Measurements from ENCODE around the gene TSPAN12. TPM values are rescaled to one million over a fixed set of nuclear protein-coding genes. Genes with fewer than 3 reads are reported as not detected.
A peak's percentile ranks its signal among the peaks of the same experiment; 100 is the strongest.

TSPAN12 gene
- polyA plus RNA-seq, 1 donor (not counting 4 experiments of a cell fraction or from before 2014, with no cell fraction given), result 0.47 TPM

GRCh38 chr7:120792861-120793130 is 65.1 kb downstream of the TSPAN12 start:
- H3K79me2 ChIP-seq (ENCODE audit: control insufficient read depth, insufficient read depth, low read length), result no peaks in the 10 kb centered on the region
- H3K4me3 ChIP-seq (ENCODE audit: control insufficient read depth in 2 of 3, extremely low read depth in 1 of 3, insufficient read depth in 2 of 3, low read depth in 1 of 3, low read length in 3 of 3), result no peak overlapping the region
- no peaks in the 10 kb centered on the region for H4K20me1 ChIP-seq (ENCODE audit: control insufficient read depth, extremely low read depth, insufficient read depth, low read length)
- no peaks in the 10 kb centered on the region for H3K36me3 ChIP-seq (ENCODE audit: control insufficient read depth in 2 of 2, extremely low read depth in 1 of 2, insufficient read depth in 2 of 2, low read length in 2 of 2)
- dilution Hi-C loops (cut with MboI; ENCODE audit: extremely low pct_ligation_motif_present, low sequenced_read_pairs), result no loop called here
- no peak overlapping the region for H2AFZ ChIP-seq (ENCODE audit: control insufficient read depth, low read length)
- no peak for TF ChIP-seq EZH2 (IDR thresholded peaks at IDR 0.05; ENCODE audit: low read length)
- no peak for TF ChIP-seq CTCF (optimal IDR thresholded peaks at IDR 0.05 in 1 of 3, IDR thresholded peaks at IDR 0.05 in 1 of 3, conservative IDR thresholded peaks at IDR 0.05 in 1 of 3; ENCODE audit: extremely low read depth in 1 of 3, insufficient read depth in 2 of 3, low read length in 3 of 3)
- H3K4me1 ChIP-seq (ENCODE audit: control insufficient read depth, extremely low read depth, insufficient read depth, low read length), result no peaks in the 10 kb centered on the region
- no peaks in the 10 kb centered on the region for H3K9me1 ChIP-seq (ENCODE audit: control insufficient read depth, extremely low read depth, insufficient read depth, low read length)
- no peaks in the 10 kb centered on the region for H3K9me3 ChIP-seq (ENCODE audit: control insufficient read depth, low read depth, low read length)
- FAIRE-seq (peak; percentile 9), DNase-seq (ENCODE audit: low read depth, low spot score) (no peak)
- no peak overlapping the region for H3K27ac ChIP-seq (ENCODE audit: control insufficient read depth, insufficient read depth, low read length)
- no peak overlapping the region for H3K9ac ChIP-seq (ENCODE audit: control insufficient read depth, extremely low read depth, insufficient read depth, low read length)
- no peak overlapping the region for H3K4me2 ChIP-seq (ENCODE audit: control insufficient read depth, extremely low read depth, insufficient read depth, low read depth, low read length)
- H3K27me3 ChIP-seq (ENCODE audit: control insufficient read depth, extremely low read depth, insufficient read depth, low read length), result no peaks in the 10 kb centered on the region

GRCh38 chr7:120792091-120792860 is 65.7 kb downstream of the TSPAN12 start:
- H3K9me1 ChIP-seq (ENCODE audit: control insufficient read depth, extremely low read depth, insufficient read depth, low read length), result no peaks in the 10 kb centered on the region
- H3K27me3 ChIP-seq (ENCODE audit: control insufficient read depth, extremely low read depth, insufficient read depth, low read length), result no peaks in the 10 kb centered on the region
- no peak for FAIRE-seq
- no peak for DNase-seq (ENCODE audit: low read depth, low spot score)
- no peaks in the 10 kb centered on the region for H3K4me1 ChIP-seq (ENCODE audit: control insufficient read depth, extremely low read depth, insufficient read depth, low read length)
- no peak overlapping the region for H3K4me3 ChIP-seq (ENCODE audit: control insufficient read depth in 2 of 3, extremely low read depth in 1 of 3, insufficient read depth in 2 of 3, low read depth in 1 of 3, low read length in 3 of 3)
- H4K20me1 ChIP-seq (ENCODE audit: control insufficient read depth, extremely low read depth, insufficient read depth, low read length), result no peaks in the 10 kb centered on the region
- no peak overlapping the region for H2AFZ ChIP-seq (ENCODE audit: control insufficient read depth, low read length)
- no peak overlapping the region for H3K4me2 ChIP-seq (ENCODE audit: control insufficient read depth, extremely low read depth, insufficient read depth, low read depth, low read length)
- no peak overlapping the region for H3K9ac ChIP-seq (ENCODE audit: control insufficient read depth, extremely low read depth, insufficient read depth, low read length)
- H3K36me3 ChIP-seq (ENCODE audit: control insufficient read depth in 2 of 2, extremely low read depth in 1 of 2, insufficient read depth in 2 of 2, low read length in 2 of 2), result no peaks in the 10 kb centered on the region
- H3K9me3 ChIP-seq (ENCODE audit: control insufficient read depth, low read depth, low read length), result no peaks in the 10 kb centered on the region
- H3K27ac ChIP-seq (ENCODE audit: control insufficient read depth, insufficient read depth, low read length), result no peak overlapping the region
- dilution Hi-C loops (cut with MboI; ENCODE audit: extremely low pct_ligation_motif_present, low sequenced_read_pairs), result no loop called here
- H3K79me2 ChIP-seq (ENCODE audit: control insufficient read depth, insufficient read depth, low read length), result no peaks in the 10 kb centered on the region
- TF ChIP-seq EZH2 (IDR thresholded peaks at IDR 0.05; ENCODE audit: low read length) (no peak), CTCF (optimal IDR thresholded peaks at IDR 0.05 in 1 of 3, IDR thresholded peaks at IDR 0.05 in 1 of 3, conservative IDR thresholded peaks at IDR 0.05 in 1 of 3; ENCODE audit: extremely low read depth in 1 of 3, insufficient read depth in 2 of 3, low read length in 3 of 3) (peak; percentile 81 to 85 (median 83))
